Measurements from ENCODE around the gene FSTL5. TPM values are rescaled to one million over a fixed set of nuclear protein-coding genes. Genes with fewer than 3 reads are reported as not detected.

The FSTL5 gene
- total RNA-seq, 1 experiment from 2014 or later: not detected

GRCh38 chr4:161664740-161665139, 499.1 kb downstream of the FSTL5 start:
- H4K8ac ChIP-seq (replicated peaks; ENCODE audit: insufficient read length, low read depth, low read length): no peak overlapping the region
- H3K18ac ChIP-seq (ENCODE audit: insufficient read length, low read depth, low read length): no peak overlapping the region
- no peaks in the 10 kb centered on the region for H3K79me1 ChIP-seq (ENCODE audit: insufficient read depth, low read depth, low read length, poor library complexity, severe bottlenecking)
- TF ChIP-seq CTCF (conservative IDR thresholded peaks at IDR 0.05): no peak
- no peak overlapping the region for H2BK5ac ChIP-seq (ENCODE audit: insufficient read length, low read length)
- Mint-ChIP-seq H3K4me1 (peaks cover 0 to 4% of the 10 kb centered on the region in 2 experiments; a peak in 1 of 4 replicates), H3K4me3 (no peak overlapping the region), H3K27ac (no peak overlapping the region), H3K9me3 (no peaks in the 10 kb centered on the region), H3K36me3 (ENCODE audit: insufficient read depth in 1 of 3, low read depth in 3 of 3) (no peaks in the 10 kb centered on the region), H3K27me3 (ENCODE audit: low read depth) (no peaks in the 10 kb centered on the region)
- no peak overlapping the region for H2AFZ ChIP-seq (ENCODE audit: low read length)
- H2BK15ac ChIP-seq (ENCODE audit: low read depth, low read length): no peak overlapping the region
- no peak overlapping the region for H4K91ac ChIP-seq (ENCODE audit: insufficient read length, low read depth, low read length)
- no peaks in the 10 kb centered on the region for H3K23me2 ChIP-seq (ENCODE audit: insufficient read length, low read depth, low read length, poor library complexity, severe bottlenecking)
- no peak overlapping the region for H2BK120ac ChIP-seq (ENCODE audit: low read depth, low read length, poor library complexity, severe bottlenecking)
- H2BK12ac ChIP-seq (ENCODE audit: insufficient read length, low read depth, low read length): no peak overlapping the region
- H3K23ac ChIP-seq (ENCODE audit: insufficient read length, low read depth, low read length): no peak overlapping the region
- H3T11ph ChIP-seq (ENCODE audit: low read length): no peak overlapping the region
- H3K79me2 ChIP-seq (ENCODE audit: insufficient read depth, low read length): no peaks in the 10 kb centered on the region
- no peak overlapping the region for H3K4ac ChIP-seq (ENCODE audit: low read depth, low read length)
- no peaks in the 10 kb centered on the region for H3K4me1 ChIP-seq (ENCODE audit: insufficient read depth, low read length)
- H4K20me1 ChIP-seq (ENCODE audit: control insufficient read depth, insufficient read depth, insufficient read length): no peaks in the 10 kb centered on the region
- WGBS (ENCODE audit: extremely low coverage, insufficient read length, low lambda C conversion rate): no CpG with 5 or more reads among the region's 7 CpGs
- DNase-seq: no peak
- no peak overlapping the region for H2AK5ac ChIP-seq (ENCODE audit: insufficient read length, low read length)
- H3K9ac ChIP-seq (ENCODE audit: extremely low read depth, insufficient read length, low read length): no peak overlapping the region
- no peaks in the 10 kb centered on the region for H3K27me3 ChIP-seq (ENCODE audit: insufficient read depth, low read length)
- no peak overlapping the region for H4K5ac ChIP-seq (ENCODE audit: insufficient read length, low read depth, low read length)
- no peak overlapping the region for H3K4me2 ChIP-seq (ENCODE audit: insufficient read depth, insufficient read length, low read length)
- H3K14ac ChIP-seq (ENCODE audit: insufficient read depth, low read length): no peak overlapping the region
- H3K56ac ChIP-seq (ENCODE audit: insufficient read length, low read depth, low read length): no peak overlapping the region
- no peak overlapping the region for H2BK20ac ChIP-seq (ENCODE audit: low read depth, low read length, poor library complexity, severe bottlenecking)
- H3K27ac ChIP-seq (ENCODE audit: insufficient read length, low read depth, low read length): no peak overlapping the region
- no peaks in the 10 kb centered on the region for H3K9me3 ChIP-seq (ENCODE audit: control insufficient read depth, low read depth, low read length)

All from H9 (cell line).